HepG2 (cell line): ENCODE results near the gene CFAP97D1. TPM values are rescaled to one million over a fixed set of nuclear protein-coding genes. Genes with fewer than 3 reads are reported as not detected.

Experiments used
- ARNTL ChIP-seq: sonication (generic); formaldehyde crosslinking; IDR thresholded peaks from 2 replicates; pipeline ENCODE4 v1.4.0; 2020; ENCODE audit warnings: mild to moderate bottlenecking, missing genetic modification reagents
- CENPX ChIP-seq: sonication (generic); formaldehyde crosslinking; IDR thresholded peaks from 2 replicates; pipeline ENCODE4 v1.9.0; 2021; ENCODE audit warnings: mild to moderate bottlenecking, missing genetic modification reagents, moderate library complexity
- HNF4G ChIP-seq, 2 experiments: sonication (generic) in 1 of 2; formaldehyde crosslinking in 1 of 2; IDR thresholded peaks; 2 replicates each; pipeline versions ENCODE4 v1.4.0 to v1.6.1; 2011 to 2020; ENCODE audit warnings: borderline replicate concordance in 2 of 2, low read depth in 2 of 2, mild to moderate bottlenecking in 2 of 2, low read length in 1 of 2, missing genetic modification reagents in 1 of 2, moderate library complexity in 1 of 2
- ISL2 ChIP-seq: sonication (generic); formaldehyde crosslinking; IDR thresholded peaks from 2 replicates; pipeline ENCODE4 v1.5.0; 2020; ENCODE audit warnings: missing genetic modification reagents
- ISX ChIP-seq: sonication (generic); formaldehyde crosslinking; conservative IDR thresholded peaks from 2 replicates; pipeline ENCODE4 v1.5.0; 2020; ENCODE audit warnings: missing genetic modification reagents
- KLF9 ChIP-seq: IDR thresholded peaks from 2 replicates; pipeline ENCODE4 v1.6.1; 2016; ENCODE audit warnings: low read depth
- PITX1 ChIP-seq: sonication (generic); formaldehyde crosslinking; IDR thresholded peaks from 2 replicates; pipeline ENCODE4 v1.5.1; 2020; ENCODE audit warnings: mild to moderate bottlenecking, missing genetic modification reagents
- TGIF2 ChIP-seq: IDR thresholded peaks from 2 replicates; pipeline ENCODE4 v1.6.1; 2016; ENCODE audit warnings: control low read depth, missing compliant biosample characterization
- ZBTB1 ChIP-seq: sonication (generic); formaldehyde crosslinking; IDR thresholded peaks from 2 replicates; pipeline ENCODE4 v1.4.0; 2020; ENCODE audit warnings: missing genetic modification reagents, borderline replicate concordance
- ZNF256 ChIP-seq: sonication (generic); formaldehyde crosslinking; conservative IDR thresholded peaks from 2 replicates; pipeline ENCODE4 v1.4.0; 2020; ENCODE audit warnings: missing genetic modification reagents
- ZNF773 ChIP-seq: sonication (generic); formaldehyde crosslinking; IDR thresholded peaks from 2 replicates; pipeline ENCODE4 v1.4.0; 2020; ENCODE audit warnings: missing genetic modification reagents, borderline replicate concordance
- ZNF782 ChIP-seq: sonication (generic); formaldehyde crosslinking; IDR thresholded peaks from 2 replicates; pipeline ENCODE4 v1.4.0; 2020; ENCODE audit warnings: missing genetic modification reagents, mild to moderate bottlenecking, borderline replicate concordance
- ZNF816 ChIP-seq: sonication (generic); formaldehyde crosslinking; IDR thresholded peaks from 2 replicates; pipeline ENCODE4 v1.8.0; 2022; ENCODE audit warnings: missing genetic modification reagents, mild to moderate bottlenecking, borderline replicate concordance
- polyA plus RNA-seq, 8 experiments: library from polyadenylated mRNA; depleted of rRNA in 3 of 8; stranded (reverse) in 7 of 8; unstranded in 1 of 8; fragments of >200 nt; fragmentation: Illumina TruSeq in 4 of 8; extraction: Trizol in 4 of 8; gene quantifications; 2 replicates each; pipeline versions ENCODE4 v1.2.1 to v1.2.3, GENCODE V29; 2011 to 2016; ENCODE audit warnings: low read depth in 4 of 8, missing spikeins in 1 of 8, mixed read lengths in 1 of 8; ENCODE audit not compliant: insufficient read depth in 1 of 8
- total RNA-seq, 5 experiments: library from RNA; depleted of rRNA; stranded (reverse); fragments of >200 nt; fragmentation: Illumina TruSeq; extraction: Trizol; gene quantifications; 2 replicates each; pipeline ENCODE4 v1.2.3, GENCODE V29; 2016; ENCODE audit warnings: low read depth in 1 of 5
- TF ChIP-seq, protein P1 (sequence below): IDR thresholded peaks from 2 replicates; pipeline ENCODE4 v1.6.1; 2018; ENCODE audit warnings: missing genetic modification reagents, mild to moderate bottlenecking, missing compliant biosample characterization
- TF ChIP-seq, protein P2 (sequence below): sonication (generic); formaldehyde crosslinking; IDR thresholded peaks from 2 replicates; pipeline ENCODE4 v1.5.0; 2020; ENCODE audit warnings: missing genetic modification reagents
- TF ChIP-seq, protein P3 (sequence below): sonication (generic); formaldehyde crosslinking; conservative IDR thresholded peaks from 2 replicates; pipeline ENCODE4 v1.8.0; 2022; ENCODE audit warnings: low read depth, missing genetic modification reagents
- TF ChIP-seq, protein P4 (sequence below): sonication (generic); formaldehyde crosslinking; conservative IDR thresholded peaks from 2 replicates; pipeline ENCODE4 v1.4.0; 2020; ENCODE audit warnings: missing genetic modification reagents
- TF ChIP-seq, protein P5 (sequence below): sonication (generic); formaldehyde crosslinking; IDR thresholded peaks from 2 replicates; pipeline ENCODE4 v1.9.0; 2021; ENCODE audit warnings: missing genetic modification reagents, mild to moderate bottlenecking, borderline replicate concordance

Gene CFAP97D1
- total and polyA plus RNA-seq, 2 of the 13 experiments (the other 11 are each of a cell fraction or from before 2014, with no cell fraction given) = 0.02 TPM; not detected in 1

DNA sequence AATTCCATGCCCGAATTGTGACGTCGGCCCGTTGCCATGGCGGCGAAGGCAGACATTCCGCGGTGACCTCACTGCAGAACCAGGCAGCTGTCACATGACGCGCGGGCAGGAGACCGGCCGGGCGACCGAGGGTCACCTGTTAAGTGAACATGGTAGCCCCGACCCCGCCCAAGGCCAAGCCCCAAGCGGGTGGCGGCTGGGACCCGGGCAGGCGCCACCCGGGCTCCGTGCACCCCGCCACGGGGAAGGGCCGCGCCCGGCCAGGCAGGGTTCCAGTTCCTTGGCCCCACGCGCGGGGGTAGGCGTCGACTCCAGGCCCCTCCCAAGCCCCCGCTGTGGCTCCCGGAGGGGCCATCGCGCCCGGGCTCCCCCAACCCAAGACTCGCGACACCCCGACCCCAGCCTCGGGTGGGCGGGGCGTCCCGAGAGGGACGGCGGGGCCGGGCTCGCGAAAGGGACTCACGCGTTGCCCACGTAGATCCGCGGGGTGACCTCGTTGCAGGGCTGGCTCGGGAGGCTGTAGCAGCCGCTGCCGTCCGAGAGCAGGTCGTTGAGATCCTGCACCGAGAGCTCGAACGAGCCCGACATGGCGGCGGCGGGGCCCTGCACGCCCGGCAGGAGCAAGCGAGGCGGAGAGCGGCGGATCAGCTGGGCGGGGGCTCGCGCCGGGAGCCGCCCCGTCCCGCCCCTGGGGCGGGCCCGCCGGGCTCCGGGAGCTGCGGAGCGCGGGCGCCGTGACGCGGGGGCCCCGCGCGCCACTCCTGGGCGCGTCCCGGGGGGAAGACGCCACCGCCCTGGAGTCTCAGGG, 1.7 kb upstream of the CFAP97D1 start, which contains the start of gene DUSP3 (continued):
- TF ChIP-seq, protein P1, sequence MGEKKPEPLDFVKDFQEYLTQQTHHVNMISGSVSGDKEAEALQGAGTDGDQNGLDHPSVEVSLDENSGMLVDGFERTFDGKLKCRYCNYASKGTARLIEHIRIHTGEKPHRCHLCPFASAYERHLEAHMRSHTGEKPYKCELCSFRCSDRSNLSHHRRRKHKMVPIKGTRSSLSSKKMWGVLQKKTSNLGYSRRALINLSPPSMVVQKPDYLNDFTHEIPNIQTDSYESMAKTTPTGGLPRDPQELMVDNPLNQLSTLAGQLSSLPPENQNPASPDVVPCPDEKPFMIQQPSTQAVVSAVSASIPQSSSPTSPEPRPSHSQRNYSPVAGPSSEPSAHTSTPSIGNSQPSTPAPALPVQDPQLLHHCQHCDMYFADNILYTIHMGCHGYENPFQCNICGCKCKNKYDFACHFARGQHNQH (CRISPR knock-in tag) = no peak; the same call in 1 of the 2 replicates
- peak; percentile 26; the same call in 1 of the 2 replicates for TF ChIP-seq HNF4G (IDR thresholded peaks at IDR 0.05; ENCODE audit: borderline replicate concordance, low read depth, low read length)
- TF ChIP-seq HNF4G (CRISPR knock-in tag; IDR thresholded peaks at IDR 0.05; ENCODE audit: borderline replicate concordance, low read depth) = peak; percentile 68; the same call in 1 of the 2 replicates
- 0 out of 2 replicates have a peak, but pooled peaks have one; percentile 18 for TF ChIP-seq ISX (CRISPR knock-in tag)
- TF ChIP-seq, protein P2, sequence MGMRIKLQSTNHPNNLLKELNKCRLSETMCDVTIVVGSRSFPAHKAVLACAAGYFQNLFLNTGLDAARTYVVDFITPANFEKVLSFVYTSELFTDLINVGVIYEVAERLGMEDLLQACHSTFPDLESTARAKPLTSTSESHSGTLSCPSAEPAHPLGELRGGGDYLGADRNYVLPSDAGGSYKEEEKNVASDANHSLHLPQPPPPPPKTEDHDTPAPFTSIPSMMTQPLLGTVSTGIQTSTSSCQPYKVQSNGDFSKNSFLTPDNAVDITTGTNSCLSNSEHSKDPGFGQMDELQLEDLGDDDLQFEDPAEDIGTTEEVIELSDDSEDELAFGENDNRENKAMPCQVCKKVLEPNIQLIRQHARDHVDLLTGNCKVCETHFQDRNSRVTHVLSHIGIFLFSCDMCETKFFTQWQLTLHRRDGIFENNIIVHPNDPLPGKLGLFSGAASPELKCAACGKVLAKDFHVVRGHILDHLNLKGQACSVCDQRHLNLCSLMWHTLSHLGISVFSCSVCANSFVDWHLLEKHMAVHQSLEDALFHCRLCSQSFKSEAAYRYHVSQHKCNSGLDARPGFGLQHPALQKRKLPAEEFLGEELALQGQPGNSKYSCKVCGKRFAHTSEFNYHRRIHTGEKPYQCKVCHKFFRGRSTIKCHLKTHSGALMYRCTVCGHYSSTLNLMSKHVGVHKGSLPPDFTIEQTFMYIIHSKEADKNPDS = peak; percentile 90
- no peak; the same call in 1 of the 2 replicates for TF ChIP-seq TGIF2 (CRISPR knock-in tag)
- TF ChIP-seq, protein P3, sequence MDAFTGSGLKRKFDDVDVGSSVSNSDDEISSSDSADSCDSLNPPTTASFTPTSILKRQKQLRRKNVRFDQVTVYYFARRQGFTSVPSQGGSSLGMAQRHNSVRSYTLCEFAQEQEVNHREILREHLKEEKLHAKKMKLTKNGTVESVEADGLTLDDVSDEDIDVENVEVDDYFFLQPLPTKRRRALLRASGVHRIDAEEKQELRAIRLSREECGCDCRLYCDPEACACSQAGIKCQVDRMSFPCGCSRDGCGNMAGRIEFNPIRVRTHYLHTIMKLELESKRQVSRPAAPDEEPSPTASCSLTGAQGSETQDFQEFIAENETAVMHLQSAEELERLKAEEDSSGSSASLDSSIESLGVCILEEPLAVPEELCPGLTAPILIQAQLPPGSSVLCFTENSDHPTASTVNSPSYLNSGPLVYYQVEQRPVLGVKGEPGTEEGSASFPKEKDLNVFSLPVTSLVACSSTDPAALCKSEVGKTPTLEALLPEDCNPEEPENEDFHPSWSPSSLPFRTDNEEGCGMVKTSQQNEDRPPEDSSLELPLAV (CRISPR knock-in tag) = no peak
- TF ChIP-seq PITX1 (CRISPR knock-in tag) = no peak
- no peak for TF ChIP-seq KLF9 (CRISPR knock-in tag)
- TF ChIP-seq ISL2 (CRISPR knock-in tag) = peak; percentile 35; the same call in 1 of the 2 replicates
- TF ChIP-seq, protein P4, sequence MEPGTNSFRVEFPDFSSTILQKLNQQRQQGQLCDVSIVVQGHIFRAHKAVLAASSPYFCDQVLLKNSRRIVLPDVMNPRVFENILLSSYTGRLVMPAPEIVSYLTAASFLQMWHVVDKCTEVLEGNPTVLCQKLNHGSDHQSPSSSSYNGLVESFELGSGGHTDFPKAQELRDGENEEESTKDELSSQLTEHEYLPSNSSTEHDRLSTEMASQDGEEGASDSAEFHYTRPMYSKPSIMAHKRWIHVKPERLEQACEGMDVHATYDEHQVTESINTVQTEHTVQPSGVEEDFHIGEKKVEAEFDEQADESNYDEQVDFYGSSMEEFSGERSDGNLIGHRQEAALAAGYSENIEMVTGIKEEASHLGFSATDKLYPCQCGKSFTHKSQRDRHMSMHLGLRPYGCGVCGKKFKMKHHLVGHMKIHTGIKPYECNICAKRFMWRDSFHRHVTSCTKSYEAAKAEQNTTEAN = 0 out of 2 replicates have a peak, but pooled peaks have one; percentile 51
- TF ChIP-seq, protein P5, sequence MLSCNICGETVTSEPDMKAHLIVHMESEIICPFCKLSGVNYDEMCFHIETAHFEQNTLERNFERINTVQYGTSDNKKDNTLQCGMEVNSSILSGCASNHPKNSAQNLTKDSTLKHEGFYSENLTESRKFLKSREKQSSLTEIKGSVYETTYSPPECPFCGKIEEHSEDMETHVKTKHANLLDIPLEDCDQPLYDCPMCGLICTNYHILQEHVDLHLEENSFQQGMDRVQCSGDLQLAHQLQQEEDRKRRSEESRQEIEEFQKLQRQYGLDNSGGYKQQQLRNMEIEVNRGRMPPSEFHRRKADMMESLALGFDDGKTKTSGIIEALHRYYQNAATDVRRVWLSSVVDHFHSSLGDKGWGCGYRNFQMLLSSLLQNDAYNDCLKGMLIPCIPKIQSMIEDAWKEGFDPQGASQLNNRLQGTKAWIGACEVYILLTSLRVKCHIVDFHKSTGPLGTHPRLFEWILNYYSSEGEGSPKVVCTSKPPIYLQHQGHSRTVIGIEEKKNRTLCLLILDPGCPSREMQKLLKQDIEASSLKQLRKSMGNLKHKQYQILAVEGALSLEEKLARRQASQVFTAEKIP = no peak
- no peak for TF ChIP-seq ZNF816 (CRISPR knock-in tag)
- peak; percentile 61; the same call in 1 of the 2 replicates for TF ChIP-seq ARNTL (CRISPR knock-in tag)
- TF ChIP-seq ZBTB1 (CRISPR knock-in tag) = peak; percentile 70; the same call in 1 of the 2 replicates
- TF ChIP-seq CENPX (CRISPR knock-in tag) = no peak
- TF ChIP-seq ZNF773 (CRISPR knock-in tag) = 0 out of 2 replicates have a peak, but pooled peaks have one; percentile 12
- no peak for TF ChIP-seq ZNF782 (CRISPR knock-in tag)
- TF ChIP-seq ZNF256 = no peak; the same call in 1 of the 2 replicates
